Activated gamma-delta T cell (primary cell): ENCODE results near the gene SH2D3C.

Experiments used
- DNase-seq: peaks from one replicate; lab custom pipeline; 2025; lab: John Stamatoyannopoulos, UW

SH2D3C gene

DNA sequence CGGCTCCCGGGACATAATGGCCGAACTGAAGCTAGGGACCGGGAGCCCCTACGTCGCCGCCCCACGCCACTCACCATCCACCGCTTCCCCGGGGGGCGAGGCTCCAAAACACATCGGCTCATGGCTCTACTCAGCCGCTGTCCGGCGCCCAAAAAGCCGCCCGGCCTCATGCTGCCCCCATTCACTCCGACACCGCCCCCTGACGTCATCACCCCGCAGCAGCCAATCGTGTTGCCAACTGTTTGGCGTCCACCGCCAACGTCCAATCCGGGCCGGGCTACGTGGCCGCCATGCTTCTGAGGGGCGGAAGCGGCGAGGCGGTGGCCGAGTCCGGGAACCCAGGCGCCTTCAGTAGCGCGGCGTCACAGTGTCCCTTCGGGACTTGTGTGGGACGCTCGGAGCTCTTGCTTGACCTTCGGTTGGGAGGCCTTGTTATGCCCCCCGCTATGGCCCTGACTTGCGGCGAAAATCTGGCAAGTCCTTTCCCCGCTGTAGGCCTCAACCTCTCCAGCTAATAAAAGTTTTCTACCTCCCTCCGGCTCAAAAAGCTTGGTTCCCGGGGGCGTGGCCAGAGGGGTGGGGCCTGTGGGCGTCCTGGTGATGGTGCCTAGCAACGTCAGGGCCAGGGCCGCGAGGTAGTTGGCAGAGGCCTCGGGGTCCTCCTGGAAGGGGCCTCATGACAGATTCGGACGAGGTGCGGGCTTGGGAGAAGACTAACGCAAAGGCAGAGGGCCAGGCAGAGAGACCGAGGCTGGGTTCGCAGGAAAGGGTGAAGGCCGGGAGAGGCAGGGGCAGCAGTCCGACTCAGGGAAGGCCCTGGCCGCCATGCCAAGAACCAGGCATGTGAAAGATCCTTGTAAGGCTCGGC, 62.8 kb downstream of the SH2D3C start, which contains the start of the genes PTRH1 and TTC16:
PTRH1 (minus strand) TSS at position 194 of the 868 bp plus-strand sequence; CDS start at position 170, 24 bp downstream.
TTC16 (plus strand) TSS at position 610 of the 868 bp plus-strand sequence; CDS start at position 677, 67 bp downstream.
- peak; percentile 93 for DNase-seq

DNA sequence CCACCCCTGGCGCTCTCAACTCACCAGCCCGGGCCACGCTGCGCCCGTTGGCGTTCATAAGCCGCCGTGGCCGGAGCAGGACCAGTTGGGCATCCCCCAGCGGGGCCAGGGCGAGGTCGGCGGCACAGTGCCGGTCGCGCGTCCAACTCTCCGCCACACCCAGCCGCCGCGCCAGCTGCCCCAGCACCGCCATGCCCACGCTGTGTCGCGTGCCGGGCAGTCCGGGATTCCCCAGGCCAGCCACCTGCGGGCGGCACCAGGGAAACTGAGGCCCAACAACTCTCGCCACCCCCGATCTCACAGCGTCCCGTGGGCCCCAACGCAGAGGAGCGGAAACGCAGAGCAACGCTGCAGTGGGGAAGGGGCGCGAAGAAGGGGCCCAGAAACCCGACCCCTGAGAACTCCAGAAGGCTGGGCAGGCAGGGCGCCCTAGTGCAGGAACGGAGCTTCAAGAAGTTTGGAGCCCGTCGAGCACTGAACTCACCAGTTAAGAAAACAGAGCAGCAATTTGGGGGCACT, 63.5 kb downstream of the SH2D3C start:
- no peak for DNase-seq

DNA sequence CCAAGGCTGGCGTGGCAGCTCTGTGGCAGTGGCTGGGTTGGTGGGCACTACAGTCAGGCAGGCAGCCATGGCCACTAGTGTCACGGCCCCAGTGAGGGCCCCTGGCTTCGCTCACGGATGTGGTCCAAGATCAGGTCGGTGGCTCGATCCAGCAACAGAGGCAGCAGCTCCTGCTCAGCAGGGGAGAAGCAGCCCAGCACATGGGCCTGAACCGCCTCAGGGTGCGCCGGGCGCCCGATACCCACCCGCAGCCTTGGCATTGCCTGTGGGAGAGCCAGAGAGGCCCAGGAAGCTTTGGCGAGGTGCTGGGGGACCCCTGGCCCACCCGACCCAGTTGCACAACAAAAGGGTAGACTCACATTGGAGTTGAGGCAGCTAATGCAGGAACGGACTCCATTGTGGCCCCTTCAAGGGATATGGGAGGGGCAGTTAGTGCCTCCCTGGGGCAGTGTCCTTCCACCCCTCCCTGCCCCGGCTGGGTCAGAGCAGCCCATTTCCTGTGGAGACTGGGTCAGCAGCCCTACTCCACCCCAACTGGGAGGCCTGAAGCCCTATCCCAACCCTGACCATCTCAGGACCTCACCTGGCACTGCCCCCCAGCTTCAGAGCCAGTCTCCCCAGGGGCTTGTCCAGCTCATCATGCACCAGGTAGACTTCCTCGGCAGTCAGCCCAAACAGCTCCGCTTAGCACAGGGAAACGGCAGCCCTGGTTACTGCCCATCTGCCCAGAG, 64.3 kb downstream of the SH2D3C start:
- DNase-seq, result no peak

DNA sequence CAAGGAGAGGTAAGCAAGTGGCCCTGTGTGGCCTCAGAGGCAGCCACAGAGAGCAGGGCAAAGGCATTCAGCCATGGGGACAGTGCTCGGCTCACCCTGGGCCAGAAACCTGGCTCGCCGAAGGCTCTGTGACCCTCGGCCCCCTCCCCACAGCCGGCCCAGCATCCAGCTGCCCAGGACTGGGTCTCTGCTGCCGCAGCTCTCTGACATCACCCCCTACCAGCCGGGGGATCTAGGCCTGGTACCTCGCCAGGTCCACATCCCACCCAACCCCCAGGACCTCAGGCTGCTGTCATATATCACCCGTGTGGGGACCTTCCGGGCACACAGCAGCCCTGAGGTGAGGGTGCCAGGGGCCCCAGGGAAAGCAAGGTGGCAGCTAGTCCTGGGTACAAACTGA, 65.6 kb downstream of the SH2D3C start:
- DNase-seq, result no peak

DNA sequence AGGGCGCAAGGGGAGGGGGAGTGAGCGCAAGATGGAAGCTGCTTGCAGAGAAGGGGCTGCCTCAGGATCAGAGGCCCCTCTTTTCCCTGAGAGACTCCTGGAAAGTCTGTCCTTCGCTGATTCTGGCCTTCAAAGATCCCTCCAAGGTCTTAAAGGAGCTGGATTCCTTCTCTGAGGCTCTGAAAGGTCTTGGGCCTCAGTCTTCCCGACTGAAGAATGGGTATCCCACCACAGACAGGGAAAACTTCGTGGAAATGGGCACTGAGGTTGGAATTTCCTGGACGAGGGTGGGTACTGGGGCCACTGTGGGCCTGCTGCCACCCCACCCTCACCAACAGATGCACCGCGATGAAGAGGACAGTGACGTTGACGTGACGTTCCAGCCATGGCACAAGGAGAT, 66.1 kb downstream of the SH2D3C start:
- DNase-seq, result no peak

DNA sequence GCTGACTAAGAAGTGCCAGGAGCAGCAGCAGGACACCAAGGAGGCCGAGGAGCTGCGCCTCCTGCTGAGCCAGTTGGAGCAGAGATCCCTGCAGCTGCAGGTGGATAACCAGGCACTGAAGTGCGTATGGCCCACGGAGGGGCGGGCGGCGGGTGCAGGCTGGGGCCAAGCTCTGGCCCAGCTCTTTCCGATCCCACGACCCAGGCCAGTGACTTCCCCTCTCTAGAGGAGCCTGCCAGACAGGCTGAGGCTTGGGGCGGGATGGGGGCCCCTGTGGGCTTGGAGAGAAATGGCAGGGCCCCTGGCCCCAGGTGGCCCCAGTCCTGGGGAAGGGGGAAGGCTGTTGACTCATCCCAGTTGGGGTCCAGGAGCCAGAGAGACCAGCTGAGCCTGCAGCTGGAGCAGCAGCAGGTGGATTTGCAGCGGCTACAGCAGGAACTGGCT, 66.6 kb downstream of the SH2D3C start:
- DNase-seq, result no peak

DNA sequence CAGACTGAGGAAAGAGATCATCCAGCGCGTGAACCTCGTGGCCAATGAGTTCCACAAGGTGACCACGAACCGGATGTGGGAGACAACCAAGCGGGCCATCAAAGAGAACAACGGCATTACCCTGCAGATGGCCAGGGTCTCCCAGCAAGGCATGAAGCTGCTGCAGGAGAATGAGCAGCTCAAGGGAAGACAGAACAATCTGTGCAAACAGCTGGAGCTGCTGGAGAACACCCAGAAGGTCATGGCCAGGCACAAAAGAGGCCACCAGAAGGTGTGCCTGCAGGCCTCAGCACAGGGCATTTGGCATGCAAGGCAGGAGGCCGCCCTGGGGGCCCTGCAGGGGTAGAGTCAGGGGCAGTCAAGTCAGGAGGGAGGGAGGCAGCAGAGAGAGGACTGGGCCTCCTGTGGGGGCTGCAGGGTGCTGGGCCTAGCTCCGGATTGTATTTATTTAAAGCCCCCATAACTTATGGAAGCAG, 67.2 kb downstream of the SH2D3C start:
- DNase-seq, result no peak

DNA sequence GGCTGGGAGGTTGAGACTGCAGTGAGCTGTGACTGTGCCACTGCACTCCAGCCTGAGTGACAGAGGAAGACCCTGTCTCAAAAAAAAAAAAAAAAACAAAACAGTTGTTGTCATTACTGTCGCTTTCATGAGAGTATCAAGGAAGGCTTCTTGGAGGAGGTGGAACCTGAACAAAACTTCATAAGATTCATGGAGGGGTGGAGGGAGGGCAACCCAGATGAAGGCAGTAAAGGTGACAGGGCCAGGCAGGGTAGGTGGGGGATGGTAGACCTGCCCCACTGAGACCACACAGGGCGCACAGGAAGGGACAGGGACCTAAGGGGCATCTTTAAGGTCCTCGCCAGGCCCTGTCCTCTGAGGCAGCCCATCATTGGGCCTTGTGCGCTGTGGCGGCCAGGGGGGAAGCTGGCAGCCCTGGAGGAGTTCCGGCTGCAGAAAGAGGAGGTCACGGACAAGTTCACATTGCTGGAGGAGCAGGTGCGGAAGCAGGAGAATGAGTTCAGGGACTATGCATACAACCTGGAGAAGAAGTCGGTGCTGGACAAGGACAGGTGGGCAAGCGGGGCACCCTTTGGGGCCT, 68.2 kb downstream of the SH2D3C start:
- no peak for DNase-seq

DNA sequence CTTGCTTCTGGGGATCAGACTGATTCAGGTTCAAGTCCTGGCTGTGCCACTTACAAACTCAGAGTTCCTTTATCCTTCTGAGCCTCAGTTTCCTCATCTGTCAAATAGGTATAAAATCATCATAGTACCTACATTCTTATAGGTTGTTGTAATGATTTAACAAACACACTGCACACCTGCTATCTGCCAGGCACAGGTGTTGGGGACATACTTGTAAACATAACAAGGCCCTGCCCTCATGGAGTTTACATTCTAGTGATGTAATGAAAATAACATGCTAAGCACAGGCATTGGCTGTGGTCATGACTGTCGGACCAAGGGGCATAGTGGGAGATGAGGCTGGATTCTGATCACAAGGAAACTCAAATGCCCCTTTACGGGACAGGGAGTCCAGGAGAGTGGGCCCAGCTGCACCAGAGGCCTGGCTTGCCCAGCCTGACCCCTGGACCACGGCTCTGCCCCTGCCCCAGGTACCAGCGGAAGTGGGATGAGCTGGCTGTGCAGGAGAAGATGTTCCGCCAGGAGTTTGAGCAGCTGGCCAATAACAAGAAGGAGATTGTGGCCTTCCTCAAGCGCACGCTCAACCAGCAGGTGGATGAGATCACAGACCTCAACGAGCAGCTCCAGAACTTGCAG, 69.4 kb downstream of the SH2D3C start:
- no peak for DNase-seq

DNA sequence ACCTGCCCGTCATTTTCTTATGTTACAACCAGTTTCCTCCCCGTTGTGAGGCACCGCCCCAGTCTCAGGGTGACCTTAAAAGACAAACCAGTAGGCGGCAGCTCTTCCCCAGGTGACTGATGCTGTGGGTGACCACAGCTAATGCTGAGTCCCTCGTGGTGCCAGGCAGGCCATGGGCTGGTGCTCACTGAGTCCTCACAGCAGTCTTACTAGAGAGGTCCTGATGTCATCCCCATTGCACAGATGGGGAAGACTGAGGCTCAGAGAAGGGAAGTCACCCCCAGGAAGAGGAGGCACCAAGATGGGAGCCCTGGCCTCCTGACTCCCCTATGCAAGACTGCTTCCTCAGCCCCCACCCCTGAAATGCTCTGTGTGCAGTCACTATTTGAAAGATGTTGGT, 70.7 kb downstream of the SH2D3C start:
- no peak for DNase-seq

DNA sequence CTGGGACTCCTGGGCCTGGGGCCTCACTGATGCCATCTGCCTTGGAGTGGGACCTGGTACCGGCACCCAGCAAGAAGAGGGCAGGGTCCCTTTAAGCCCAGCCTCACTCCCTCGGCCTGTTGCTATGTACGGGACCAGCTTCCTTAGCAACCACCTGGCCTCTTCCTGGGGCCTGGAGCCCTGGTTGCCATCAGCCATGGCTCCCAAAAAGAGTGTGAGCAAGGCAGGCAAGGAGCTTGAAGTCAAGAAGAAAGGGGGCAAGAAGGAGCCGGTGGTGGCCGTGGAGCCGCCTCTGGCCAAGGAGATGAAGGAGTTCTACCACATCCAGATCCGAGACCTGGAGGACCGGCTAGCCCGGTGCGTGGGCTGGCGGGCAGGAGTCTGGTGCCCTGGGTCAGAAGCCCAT, 71.6 kb downstream of the SH2D3C start, which contains the start of gene CFAP157:
CFAP157 (plus strand) TSS at position 153 of the 406 bp plus-strand sequence; CDS start at position 197, 44 bp downstream.
- no peak for DNase-seq

DNA sequence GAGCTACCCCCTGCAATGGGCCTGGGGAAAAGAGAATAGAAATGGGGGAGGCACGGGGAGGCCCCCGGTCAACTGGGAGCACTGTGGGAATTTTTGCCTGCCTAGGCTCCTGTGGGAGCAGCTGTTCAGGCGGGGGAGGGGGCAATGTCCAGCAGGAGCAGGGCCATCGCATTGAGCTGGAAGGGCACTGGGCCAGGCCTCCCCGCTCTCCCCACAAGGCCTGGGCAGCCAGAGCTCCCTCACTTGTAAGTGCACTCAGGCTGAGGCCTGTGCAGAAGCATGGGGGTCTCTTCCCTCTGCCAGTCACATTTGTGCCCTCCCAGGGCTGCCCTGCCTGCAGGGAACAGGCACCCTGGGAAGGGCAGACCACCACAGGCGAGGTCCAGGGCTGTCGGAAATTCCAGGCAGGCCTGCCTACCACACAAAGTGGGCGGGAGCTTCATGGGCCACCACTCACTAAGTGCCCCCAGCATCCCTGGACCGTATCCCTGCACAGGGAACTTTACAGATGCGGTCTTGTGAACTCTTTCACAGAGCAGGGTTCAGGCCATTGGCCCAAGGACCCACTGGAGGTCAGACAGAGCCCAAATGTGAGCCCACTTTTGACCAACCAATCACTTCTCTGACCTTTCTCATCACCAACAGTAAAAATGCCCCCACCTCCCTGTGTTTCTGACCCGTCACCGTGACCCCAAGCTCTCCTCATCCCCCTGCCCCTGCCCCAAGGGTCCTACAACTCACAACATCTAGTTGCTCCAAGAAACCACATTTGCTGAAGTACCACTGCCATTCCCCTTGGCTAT, 72.7 kb downstream of the SH2D3C start:
- no peak for DNase-seq

DNA sequence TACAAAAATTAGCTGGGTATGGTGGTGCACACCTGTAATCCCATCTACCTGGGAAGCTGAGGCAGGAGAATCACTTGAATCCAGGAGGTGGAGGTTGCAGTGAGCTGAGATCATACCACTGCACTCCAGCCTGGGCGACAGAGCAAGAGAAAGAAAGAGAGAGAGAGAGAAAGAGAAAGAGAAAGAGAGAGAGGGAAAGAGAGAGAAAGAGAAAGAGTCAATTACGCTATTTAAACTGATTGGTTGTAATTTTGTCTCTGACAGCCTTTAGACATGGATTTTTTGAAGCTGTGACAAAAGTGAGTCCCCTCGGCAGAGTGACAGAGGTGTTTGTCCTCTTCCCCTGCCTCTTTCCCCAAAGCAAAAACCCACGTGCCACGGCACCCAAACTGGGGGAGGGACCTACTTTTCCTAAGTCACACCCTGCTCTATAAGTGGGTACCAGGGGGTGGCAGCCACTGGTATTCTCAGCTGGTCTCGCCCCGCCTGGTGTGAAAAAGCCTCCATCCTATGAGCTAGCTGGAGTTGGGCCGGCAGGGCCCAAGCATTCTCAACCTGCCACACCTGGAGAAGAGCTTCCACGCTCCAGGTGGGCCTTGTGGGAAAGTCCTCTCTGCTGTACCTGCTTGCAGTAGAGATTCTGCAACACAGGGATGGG, 75.0 kb downstream of the SH2D3C start:
- no peak for DNase-seq

DNA sequence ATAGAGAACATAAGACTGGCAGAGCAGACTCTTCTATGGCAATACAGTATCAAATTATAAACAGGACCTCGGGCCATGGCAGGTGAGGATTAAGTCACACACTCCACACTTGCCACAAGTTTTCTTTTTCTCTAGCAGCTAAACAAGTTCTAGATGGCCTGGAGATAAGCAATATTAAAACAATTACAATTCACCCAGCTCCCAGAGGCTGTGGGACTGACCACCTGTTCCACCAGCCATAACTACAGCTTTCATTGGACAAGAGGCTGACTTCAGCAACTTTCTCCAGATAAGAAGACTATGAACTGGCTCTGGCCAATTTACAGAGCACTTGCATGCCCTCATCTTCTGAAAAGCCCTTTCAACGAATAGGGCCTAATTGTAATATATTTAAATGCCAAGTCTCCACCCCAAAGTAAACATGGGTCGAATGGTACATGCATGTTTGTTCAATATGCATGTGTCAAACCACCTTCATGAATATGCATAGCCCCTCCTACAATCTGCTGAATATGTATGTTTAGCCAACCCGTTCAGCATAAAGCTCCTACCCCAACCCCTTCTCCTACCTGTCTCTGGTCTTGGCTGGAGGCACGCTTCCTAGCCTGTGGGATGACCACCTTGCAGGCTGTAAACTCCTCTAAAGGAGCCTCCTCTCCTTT, 77.7 kb downstream of the SH2D3C start:
- no peak for DNase-seq

DNA sequence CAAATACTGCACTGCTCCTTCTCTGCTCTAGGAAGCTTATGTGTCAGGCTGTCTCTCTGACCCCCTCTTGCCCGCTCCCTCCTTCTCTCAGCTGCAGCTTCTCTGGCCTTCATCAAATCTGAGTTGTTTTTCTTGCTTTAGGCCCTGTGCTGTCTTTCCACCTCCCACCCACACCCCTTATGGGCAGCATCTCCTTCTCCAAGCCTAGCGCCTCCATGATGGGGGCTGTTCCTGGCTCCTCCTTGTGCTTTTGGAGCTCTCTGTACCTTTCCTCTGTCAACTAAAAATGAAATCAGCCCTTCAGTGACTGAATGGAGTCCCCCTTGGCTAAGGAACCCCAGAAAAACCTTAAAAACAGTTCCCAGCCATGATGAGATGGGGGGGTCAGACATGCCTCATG, 78.3 kb downstream of the SH2D3C start:
- DNase-seq, result no peak

DNA sequence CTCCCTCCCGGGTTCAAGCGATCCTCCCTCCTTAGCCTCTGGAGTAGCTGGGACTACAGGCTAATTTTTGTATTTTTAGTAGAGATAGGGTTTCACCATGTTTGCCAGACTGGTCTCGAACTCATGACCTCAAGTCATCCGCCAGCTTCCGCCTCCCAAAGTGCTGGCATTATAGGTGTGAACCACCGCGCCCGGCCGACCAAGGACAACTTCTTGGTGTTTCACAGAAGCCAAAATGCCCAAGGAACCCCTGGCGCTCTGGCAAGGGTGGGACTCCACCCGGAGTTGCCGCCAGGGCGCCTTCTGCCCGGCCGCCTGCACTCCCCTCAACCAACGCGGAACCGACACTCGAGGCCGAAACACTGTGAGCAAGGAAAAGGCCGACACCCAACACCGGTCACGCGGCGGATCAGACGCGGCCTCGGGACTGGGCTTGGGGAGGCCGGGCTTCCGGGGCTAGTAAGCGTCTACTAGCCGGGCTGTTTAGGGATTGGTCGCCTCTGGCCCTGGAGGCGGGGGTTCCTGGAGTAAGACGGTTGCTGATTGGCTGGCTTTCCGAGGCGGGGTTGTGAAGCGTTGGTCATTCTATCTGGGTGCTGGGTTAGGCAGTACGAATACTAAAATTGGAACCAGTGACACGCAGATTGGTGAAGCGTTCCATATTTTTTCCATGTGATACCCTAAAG, 79.3 kb downstream of the SH2D3C start:
- DNase-seq, result peak; percentile 69

DNA sequence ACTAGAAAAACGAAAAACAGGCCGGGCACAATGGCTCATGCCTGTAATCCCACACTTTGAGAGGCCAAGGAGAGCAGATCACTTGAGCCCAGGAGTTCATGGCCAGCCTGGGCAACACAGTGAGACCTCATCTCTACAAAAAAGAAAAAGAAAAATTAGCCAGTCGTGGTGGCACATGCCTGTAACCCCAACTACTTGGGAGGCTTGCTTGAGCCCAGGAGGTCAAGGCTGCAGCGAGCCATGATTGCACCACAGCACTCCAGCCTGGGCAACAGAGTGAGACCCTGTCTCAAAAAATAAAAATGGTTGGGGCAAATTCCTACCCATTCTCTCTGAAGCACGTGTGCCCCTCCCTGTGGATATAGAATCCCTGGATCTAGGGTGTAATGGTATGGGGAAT, 80.1 kb downstream of the SH2D3C start:
- DNase-seq, result no peak

DNA sequence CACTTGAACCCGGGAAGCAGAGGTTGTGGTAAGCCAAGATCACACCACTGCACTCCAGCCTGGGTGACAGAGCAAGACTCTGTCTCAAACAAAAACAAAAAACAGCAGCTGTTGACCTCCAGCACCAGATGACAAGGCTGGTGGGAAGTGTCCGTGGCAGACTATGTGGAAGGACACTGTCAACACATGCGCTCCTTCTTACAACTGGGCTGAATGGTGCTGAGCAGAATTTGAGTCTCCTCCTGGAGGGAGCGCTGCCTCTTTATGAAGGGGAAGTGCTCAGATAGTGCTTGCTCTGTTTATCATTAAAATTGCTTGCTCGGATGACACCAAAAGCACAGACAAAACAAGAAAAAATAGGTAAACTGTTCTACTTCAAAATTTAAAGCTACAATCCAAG, 80.9 kb downstream of the SH2D3C start:
- DNase-seq, result no peak
